H9 (cell line): ENCODE data around the gene ATP8B4. TPM values are rescaled to one million over a fixed set of nuclear protein-coding genes. Genes with fewer than 3 reads are reported as not detected.

Source experiments
- DNase-seq: peaks from one replicate; pipeline ENCODE4 v3.0.0-alpha.2; 2017
- H2AFZ ChIP-seq: one replicate; pipeline ENCODE4 v1.6.1; 2013; ENCODE audit warnings: mild to moderate bottlenecking, low read length, control low read depth, moderate library complexity
- H2AK5ac ChIP-seq: 2 replicates; pipeline ENCODE4 v1.6.1; 2013; ENCODE audit warnings: low read length, control low read depth, mixed read lengths; ENCODE audit not compliant: insufficient read length
- H2BK120ac ChIP-seq: one replicate; pipeline ENCODE4 v1.6.1; 2013; ENCODE audit warnings: low read depth, mild to moderate bottlenecking, low read length, control low read depth, inconsistent platforms; ENCODE audit not compliant: poor library complexity, severe bottlenecking
- H2BK12ac ChIP-seq: 2 replicates; pipeline ENCODE4 v1.6.1; 2013; ENCODE audit warnings: low read length, control low read depth, mixed read lengths, low read depth; ENCODE audit not compliant: insufficient read length
- H2BK15ac ChIP-seq: 2 replicates; pipeline ENCODE4 v1.6.1; 2013; ENCODE audit warnings: low read depth, low read length, control low read depth
- H2BK20ac ChIP-seq: one replicate; pipeline ENCODE4 v1.6.1; 2013; ENCODE audit warnings: low read depth, mild to moderate bottlenecking, low read length, control low read depth, inconsistent platforms; ENCODE audit not compliant: poor library complexity, severe bottlenecking
- H2BK5ac ChIP-seq: 2 replicates; pipeline ENCODE4 v1.6.1; 2013; ENCODE audit warnings: low read length, control low read depth, mixed read lengths; ENCODE audit not compliant: insufficient read length
- H3K14ac ChIP-seq: 2 replicates; pipeline ENCODE4 v1.6.1; 2013; ENCODE audit warnings: low read length, control low read depth; ENCODE audit not compliant: insufficient read depth
- H3K18ac ChIP-seq: 2 replicates; pipeline ENCODE4 v1.6.1; 2013; ENCODE audit warnings: low read depth, mild to moderate bottlenecking, mixed read lengths, low read length, control low read depth; ENCODE audit not compliant: insufficient read length
- H3K23ac ChIP-seq: 2 replicates; pipeline ENCODE4 v1.6.1; 2013; ENCODE audit warnings: low read length, control low read depth, mixed read lengths, low read depth; ENCODE audit not compliant: insufficient read length
- H3K23me2 ChIP-seq: 2 replicates; pipeline ENCODE4 v1.6.1; 2013; ENCODE audit warnings: low read depth, mild to moderate bottlenecking, mixed read lengths, low read length, control low read depth; ENCODE audit not compliant: insufficient read length, poor library complexity, severe bottlenecking
- H3K27ac ChIP-seq: 2 replicates; pipeline ENCODE4 v1.5.1; 2013; ENCODE audit warnings: low read length, control low read depth, mixed read lengths, low read depth; ENCODE audit not compliant: insufficient read length
- H3K27me3 ChIP-seq: 2 replicates; pipeline ENCODE4 v1.6.1; 2013; ENCODE audit warnings: low read length, control low read depth, inconsistent platforms; ENCODE audit not compliant: insufficient read depth
- H3K4ac ChIP-seq: 2 replicates; pipeline ENCODE4 v1.6.1; 2013; ENCODE audit warnings: low read depth, mild to moderate bottlenecking, control low read depth, inconsistent platforms, low read length, moderate library complexity
- H3K4me1 ChIP-seq: 2 replicates; pipeline ENCODE4 v1.6.1; 2013; ENCODE audit warnings: low read length, control low read depth, inconsistent platforms; ENCODE audit not compliant: insufficient read depth
- H3K4me2 ChIP-seq: 2 replicates; pipeline ENCODE4 v1.6.1; 2013; ENCODE audit warnings: low read length, control low read depth, mixed read lengths; ENCODE audit not compliant: insufficient read length, insufficient read depth
- H3K56ac ChIP-seq: 2 replicates; pipeline ENCODE4 v1.6.1; 2013; ENCODE audit warnings: low read depth, mild to moderate bottlenecking, mixed read lengths, low read length, control low read depth; ENCODE audit not compliant: insufficient read length
- H3K79me1 ChIP-seq: 2 replicates; pipeline ENCODE4 v1.6.1; 2013; ENCODE audit warnings: low read depth, mild to moderate bottlenecking, moderate library complexity, low read length, control low read depth, inconsistent platforms; ENCODE audit not compliant: insufficient read depth, poor library complexity, severe bottlenecking
- H3K79me2 ChIP-seq: 2 replicates; pipeline ENCODE4 v1.6.1; 2013; ENCODE audit warnings: low read length, control low read depth, inconsistent platforms; ENCODE audit not compliant: insufficient read depth
- H3K9ac ChIP-seq: 2 replicates; pipeline ENCODE4 v1.6.1; 2013; ENCODE audit warnings: low read length, control low read depth, mixed read lengths; ENCODE audit not compliant: insufficient read length; ENCODE audit errors: extremely low read depth
- H3K9me3 ChIP-seq: one replicate; pipeline ENCODE4 v1.6.1; 2013; ENCODE audit warnings: low read depth, low read length, inconsistent platforms; ENCODE audit not compliant: control insufficient read depth
- H3T11ph ChIP-seq: one replicate; pipeline ENCODE4 v1.6.1; 2013; ENCODE audit warnings: mild to moderate bottlenecking, low read length, control low read depth, inconsistent platforms
- H4K20me1 ChIP-seq: one replicate; pipeline ENCODE4 v1.6.1; 2013; ENCODE audit not compliant: control insufficient read depth, insufficient read length, insufficient read depth
- H4K5ac ChIP-seq: 2 replicates; pipeline ENCODE4 v1.6.1; 2013; ENCODE audit warnings: low read depth, mild to moderate bottlenecking, mixed read lengths, low read length, control low read depth; ENCODE audit not compliant: insufficient read length
- H4K8ac ChIP-seq: replicated peaks from 2 replicates; pipeline ENCODE4 v1.6.1; 2013; ENCODE audit warnings: low read length, control low read depth, mixed read lengths, low read depth; ENCODE audit not compliant: insufficient read length
- H4K91ac ChIP-seq: 2 replicates; pipeline ENCODE4 v1.6.1; 2013; ENCODE audit warnings: low read depth, mild to moderate bottlenecking, moderate library complexity, mixed read lengths, low read length, control low read depth; ENCODE audit not compliant: insufficient read length
- H3K27ac Mint-ChIP-seq, 3 experiments: 2 replicates in 2 of 3; 3 replicates in 1 of 3; pipeline ENCODE4 v1.8.0; 2020 to 2021; ENCODE audit warnings: mixed read lengths in 3 of 3, mild to moderate bottlenecking in 1 of 3, moderate library complexity in 1 of 3
- H3K27me3 Mint-ChIP-seq: 2 replicates; pipeline ENCODE4 v1.8.0; 2021; ENCODE audit warnings: low read depth, mild to moderate bottlenecking, moderate library complexity, mixed read lengths
- H3K36me3 Mint-ChIP-seq, 3 experiments: 2 replicates in 2 of 3; 3 replicates in 1 of 3; pipeline ENCODE4 v1.8.0; 2020 to 2021; ENCODE audit warnings: low read depth in 3 of 3, mixed read lengths in 3 of 3; ENCODE audit not compliant: insufficient read depth in 1 of 3
- H3K4me1 Mint-ChIP-seq, 2 experiments: 2 replicates each; pipeline ENCODE4 v1.8.0; 2020; ENCODE audit warnings: mixed read lengths in 2 of 2
- H3K4me3 Mint-ChIP-seq, 2 experiments: 2 replicates in 1 of 2; 3 replicates in 1 of 2; pipeline ENCODE4 v1.8.0; 2020 to 2021; ENCODE audit warnings: mild to moderate bottlenecking in 2 of 2, mixed read lengths in 2 of 2, moderate library complexity in 1 of 2
- H3K9me3 Mint-ChIP-seq, 2 experiments: 2 replicates in 1 of 2; 3 replicates in 1 of 2; pipeline ENCODE4 v1.8.0; 2020; ENCODE audit warnings: mild to moderate bottlenecking in 2 of 2, mixed read lengths in 2 of 2, moderate library complexity in 1 of 2
- WGBS: extraction: QIAGEN DNeasy Blood & Tissue Kit; methylation state at CpG from one replicate; pipeline ENCODE4 v1.1.7; 2013; ENCODE audit warnings: missing lambda C conversion rate, low lambda C conversion rate, mixed read lengths; ENCODE audit not compliant: insufficient read length; ENCODE audit errors: extremely low coverage; 5-methylcytosine and 5-hydroxymethylcytosine counted together
- total RNA-seq: library from RNA; stranded (reverse); gene quantifications from 2 replicates; pipeline ENCODE4 v1.2.1, GENCODE V29; 2021
- TF ChIP-seq, protein P1 (sequence below): fragments of 200-600 bp; sonication (generic); conservative IDR thresholded peaks from 3 replicates; pipeline ENCODE4 v1.8.0; 2021; ENCODE audit warnings: antibody characterized with exemption, mild to moderate bottlenecking

Gene ATP8B4
- total RNA-seq, 1 experiment from 2014 or later = 0.52 TPM

DNA sequence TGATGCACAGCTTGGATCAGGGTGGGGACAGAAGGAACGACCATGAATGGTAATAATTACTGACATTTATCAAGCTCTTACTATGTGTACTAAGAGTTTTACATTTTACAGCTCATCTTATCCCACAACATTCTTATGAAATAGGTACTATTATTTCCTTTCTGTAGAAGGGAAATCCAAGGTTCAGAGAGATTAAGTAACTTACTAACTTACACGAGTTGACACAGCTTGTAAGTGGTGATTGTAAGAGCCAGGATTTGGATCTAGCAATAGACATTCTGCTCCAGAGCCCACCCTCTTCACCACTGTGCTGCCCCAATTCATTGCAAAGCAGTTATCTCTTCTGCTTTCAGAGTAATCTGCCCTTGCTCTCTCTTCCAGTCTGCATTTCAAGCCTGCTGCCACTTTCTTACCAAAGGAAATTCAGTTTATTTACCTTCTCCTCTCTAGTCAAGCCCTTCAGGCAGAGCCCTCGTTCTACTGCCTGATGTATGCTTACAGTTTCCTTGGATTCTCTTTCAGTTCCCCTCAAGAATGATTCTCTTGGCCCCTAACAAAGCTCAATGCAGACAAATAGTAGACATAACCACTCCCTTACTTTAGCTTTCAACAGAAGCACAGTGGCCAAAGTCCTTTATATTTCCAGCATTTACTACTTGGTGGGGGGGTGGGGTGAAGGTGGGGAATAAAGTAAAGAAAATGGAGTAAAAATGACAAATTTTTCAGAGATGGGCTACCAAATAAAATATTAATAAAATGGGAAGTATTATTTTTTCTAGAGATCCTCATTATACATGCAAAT lies 65.8 kb downstream of the ATP8B4 start:
- Histone ChIP-seq H3K4me2 (no peak overlapping the region), H2AFZ (no peak overlapping the region), H3T11ph (no peak overlapping the region), H4K20me1 (no peaks in the 10 kb centered on the region), H2BK12ac (no peak overlapping the region), H3K27me3 (no peaks in the 10 kb centered on the region), H2BK120ac (no peak overlapping the region), H2BK5ac (no peak overlapping the region), H3K79me2 (no peaks in the 10 kb centered on the region), H4K91ac (no peak overlapping the region), H2AK5ac (no peak overlapping the region), H3K27ac (no peak overlapping the region), H4K8ac (no peak overlapping the region), H3K9ac (no peak overlapping the region), H2BK15ac (no peak overlapping the region), H3K23me2 (no peaks in the 10 kb centered on the region), H3K9me3 (no peaks in the 10 kb centered on the region), H4K5ac (no peak overlapping the region), H3K79me1 (no peaks in the 10 kb centered on the region), H3K23ac (no peak overlapping the region), H3K56ac (no peak overlapping the region), H2BK20ac (no peak overlapping the region), H3K18ac (no peak overlapping the region), H3K14ac (no peak overlapping the region), H3K4me1 (no peaks in the 10 kb centered on the region), H3K4ac (no peak overlapping the region)
- no peaks in the 10 kb centered on the region for H3K36me3 Mint-ChIP-seq
- H3K4me3 Mint-ChIP-seq = no peak overlapping the region
- H3K9me3 Mint-ChIP-seq = peaks cover 2 to 6% of the 10 kb centered on the region in 2 experiments; a peak in 3 of 5 replicates
- H3K27ac Mint-ChIP-seq = no peak overlapping the region; a peak in 1 of 7 replicates
- no peaks in the 10 kb centered on the region for H3K27me3 Mint-ChIP-seq
- peaks cover 6% of the 10 kb centered on the region in 2 experiments for H3K4me1 Mint-ChIP-seq
- TF ChIP-seq, protein P1, sequence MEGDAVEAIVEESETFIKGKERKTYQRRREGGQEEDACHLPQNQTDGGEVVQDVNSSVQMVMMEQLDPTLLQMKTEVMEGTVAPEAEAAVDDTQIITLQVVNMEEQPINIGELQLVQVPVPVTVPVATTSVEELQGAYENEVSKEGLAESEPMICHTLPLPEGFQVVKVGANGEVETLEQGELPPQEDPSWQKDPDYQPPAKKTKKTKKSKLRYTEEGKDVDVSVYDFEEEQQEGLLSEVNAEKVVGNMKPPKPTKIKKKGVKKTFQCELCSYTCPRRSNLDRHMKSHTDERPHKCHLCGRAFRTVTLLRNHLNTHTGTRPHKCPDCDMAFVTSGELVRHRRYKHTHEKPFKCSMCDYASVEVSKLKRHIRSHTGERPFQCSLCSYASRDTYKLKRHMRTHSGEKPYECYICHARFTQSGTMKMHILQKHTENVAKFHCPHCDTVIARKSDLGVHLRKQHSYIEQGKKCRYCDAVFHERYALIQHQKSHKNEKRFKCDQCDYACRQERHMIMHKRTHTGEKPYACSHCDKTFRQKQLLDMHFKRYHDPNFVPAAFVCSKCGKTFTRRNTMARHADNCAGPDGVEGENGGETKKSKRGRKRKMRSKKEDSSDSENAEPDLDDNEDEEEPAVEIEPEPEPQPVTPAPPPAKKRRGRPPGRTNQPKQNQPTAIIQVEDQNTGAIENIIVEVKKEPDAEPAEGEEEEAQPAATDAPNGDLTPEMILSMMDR = no peak
- no CpG with 5 or more reads among the region's 3 CpGs for WGBS
- no peak for DNase-seq
